ENCODE data around the gene CD79A.
"Not testable (repeated sequence)": the region's sequence is repeated elsewhere in the genome, so short reads cannot be mapped to it uniquely, and the experiment has no call there.

CD79A gene

GRCh38 chr19:41906916-41907680, 30.0 kb downstream of the CD79A start:
- no peak for DNase-seq

- no peak for DNase-seq
Observed at GRCh38 chr19:41907994-41908615, 31.0 kb downstream of the CD79A start.

- no peak for DNase-seq
Observed at GRCh38 chr19:41908724-41909464, 31.8 kb downstream of the CD79A start.

GRCh38 chr19:41909706-41910105, 32.6 kb downstream of the CD79A start:
- DNase-seq, result no peak

GRCh38 chr19:41910240-41910991, 33.3 kb downstream of the CD79A start:
- no peak for DNase-seq

GRCh38 chr19:41910992-41911888, 34.2 kb downstream of the CD79A start:
- DNase-seq, result no peak

GRCh38 chr19:41911889-41912731, 35.0 kb downstream of the CD79A start:
- DNase-seq, result no peak

- no peak for DNase-seq
Observed at GRCh38 chr19:41912899-41913537, 35.9 kb downstream of the CD79A start.

- DNase-seq, result no peak
Observed at GRCh38 chr19:41913538-41914423, 36.7 kb downstream of the CD79A start.

GRCh38 chr19:41914424-41914834, 37.4 kb downstream of the CD79A start:
- DNase-seq, result not testable (repeated sequence)

- no peak for DNase-seq
Observed at GRCh38 chr19:41915021-41915775, 38.1 kb downstream of the CD79A start.

- no peak for DNase-seq
Observed at GRCh38 chr19:41915776-41916414, 38.8 kb downstream of the CD79A start.

- DNase-seq, result no peak
Observed at GRCh38 chr19:41917676-41918075, 40.6 kb downstream of the CD79A start.

- no peak for DNase-seq
Observed at GRCh38 chr19:41918095-41918494, 41.0 kb downstream of the CD79A start.

- no peak for DNase-seq
Observed at GRCh38 chr19:41918653-41919244, 41.7 kb downstream of the CD79A start.

- no peak for DNase-seq
Observed at GRCh38 chr19:41919948-41920712, 43.1 kb downstream of the CD79A start.

All from NCI-H2029 treated with DMSO at 0.1 percent for 48 hours (cell line).